Chondrocyte (in vitro differentiated cells): ENCODE data around the gene GNL3L. TPM values are rescaled to one million over a fixed set of nuclear protein-coding genes. Genes with fewer than 3 reads are reported as not detected.
"Not testable (repeated sequence)": the region's sequence is repeated elsewhere in the genome, so short reads cannot be mapped to it uniquely, and the experiment has no call there.

Source experiments
- DNase-seq: peaks from one replicate; pipeline ENCODE4 v3.0.0; 2021; ENCODE audit warnings: mixed read lengths, low spot score
- H3K27ac Mint-ChIP-seq: one replicate; pipeline ENCODE4 v1.8.0; 2021; ENCODE audit warnings: mild to moderate bottlenecking, moderate library complexity, mixed read lengths; ENCODE audit not compliant: unreplicated experiment
- H3K27me3 Mint-ChIP-seq: 2 replicates; pipeline ENCODE4 v1.8.0; 2021; ENCODE audit warnings: low read depth, mixed read lengths
- H3K36me3 Mint-ChIP-seq: 2 replicates; pipeline ENCODE4 v1.8.0; 2021; ENCODE audit warnings: low read depth, mixed read lengths
- H3K4me1 Mint-ChIP-seq: 2 replicates; pipeline ENCODE4 v1.8.0; 2021; ENCODE audit warnings: low read depth, mild to moderate bottlenecking, mixed read lengths
- H3K4me3 Mint-ChIP-seq: one replicate; pipeline ENCODE4 v1.8.0; 2021; ENCODE audit warnings: mild to moderate bottlenecking, moderate library complexity, mixed read lengths; ENCODE audit not compliant: unreplicated experiment
- H3K9me3 Mint-ChIP-seq: 2 replicates; pipeline ENCODE4 v1.8.0; 2021; ENCODE audit warnings: low read depth, mixed read lengths
- CTCF ChIP-seq: fragments of 200-600 bp; sonication (generic); IDR thresholded peaks from 2 replicates; pipeline ENCODE4 v1.5.0; 2021; ENCODE audit warnings: antibody characterized with exemption, mild to moderate bottlenecking, moderate library complexity
- total RNA-seq: library from RNA; stranded (reverse); gene quantifications from 3 replicates; pipeline ENCODE4 v1.2.1, GENCODE V29; 2021

GNL3L gene
- total RNA-seq, 1 donor from 2014 or later: 42.0 TPM

GRCh38 chrX:54561622-54562021 is 31.6 kb downstream of the GNL3L start:
- no peak for TF ChIP-seq CTCF
- no peak for DNase-seq
- H3K36me3 Mint-ChIP-seq: peaks cover 13% of the 10 kb centered on the region
- no peaks in the 10 kb centered on the region for H3K27me3 Mint-ChIP-seq
- peaks cover 7% of the 10 kb centered on the region for H3K9me3 Mint-ChIP-seq
- no peak overlapping the region for H3K4me3 Mint-ChIP-seq
- H3K27ac Mint-ChIP-seq: no peak overlapping the region
- H3K4me1 Mint-ChIP-seq: no peaks in the 10 kb centered on the region

GRCh38 chrX:54564936-54565335 is 34.9 kb downstream of the GNL3L start:
- peaks cover 14% of the 10 kb centered on the region for H3K9me3 Mint-ChIP-seq
- no peak overlapping the region for H3K4me3 Mint-ChIP-seq
- H3K27ac Mint-ChIP-seq: no peak overlapping the region
- TF ChIP-seq CTCF: no peak
- peaks cover 11% of the 10 kb centered on the region for H3K36me3 Mint-ChIP-seq
- no peaks in the 10 kb centered on the region for H3K4me1 Mint-ChIP-seq
- H3K27me3 Mint-ChIP-seq: no peaks in the 10 kb centered on the region
- no peak for DNase-seq

GRCh38 chrX:54570332-54570731 is 40.3 kb downstream of the GNL3L start:
- no peak for TF ChIP-seq CTCF
- Mint-ChIP-seq H3K36me3 (peaks cover 18% of the 10 kb centered on the region), H3K27ac (no peak overlapping the region), H3K9me3 (peaks cover 26% of the 10 kb centered on the region), H3K4me1 (no peaks in the 10 kb centered on the region), H3K4me3 (no peak overlapping the region), H3K27me3 (no peaks in the 10 kb centered on the region)
- DNase-seq: no peak

- not testable (repeated sequence) for DNase-seq, H3K27ac Mint-ChIP-seq, H3K4me1 Mint-ChIP-seq, H3K4me3 Mint-ChIP-seq, H3K27me3 Mint-ChIP-seq
- Mint-ChIP-seq H3K36me3 (peaks cover 16% of the 10 kb centered on the region), H3K9me3 (peaks cover 30% of the 10 kb centered on the region)
Observed at GRCh38 chrX:54572641-54573040, 42.6 kb downstream of the GNL3L start.

- peaks cover 2% of the 10 kb centered on the region for H3K36me3 Mint-ChIP-seq
- no peak for TF ChIP-seq CTCF
- DNase-seq: no peak
- H3K27me3 Mint-ChIP-seq: no peaks in the 10 kb centered on the region
- no peak overlapping the region for H3K27ac Mint-ChIP-seq
- H3K9me3 Mint-ChIP-seq: peaks cover 24% of the 10 kb centered on the region
- no peaks in the 10 kb centered on the region for H3K4me1 Mint-ChIP-seq
- no peak overlapping the region for H3K4me3 Mint-ChIP-seq
Observed at GRCh38 chrX:54597728-54598127, 67.7 kb downstream of the GNL3L start.

GRCh38 chrX:54602563-54602962 is 72.5 kb downstream of the GNL3L start:
- no peak for TF ChIP-seq CTCF
- DNase-seq: no peak
- Mint-ChIP-seq H3K9me3 (peaks cover 11% of the 10 kb centered on the region), H3K4me1 (peaks cover 2% of the 10 kb centered on the region), H3K27ac (no peak overlapping the region), H3K36me3 (no peaks in the 10 kb centered on the region), H3K4me3 (no peak overlapping the region), H3K27me3 (no peaks in the 10 kb centered on the region)
